Measurements from ENCODE around the gene CSTB.

The CSTB gene

DNA sequence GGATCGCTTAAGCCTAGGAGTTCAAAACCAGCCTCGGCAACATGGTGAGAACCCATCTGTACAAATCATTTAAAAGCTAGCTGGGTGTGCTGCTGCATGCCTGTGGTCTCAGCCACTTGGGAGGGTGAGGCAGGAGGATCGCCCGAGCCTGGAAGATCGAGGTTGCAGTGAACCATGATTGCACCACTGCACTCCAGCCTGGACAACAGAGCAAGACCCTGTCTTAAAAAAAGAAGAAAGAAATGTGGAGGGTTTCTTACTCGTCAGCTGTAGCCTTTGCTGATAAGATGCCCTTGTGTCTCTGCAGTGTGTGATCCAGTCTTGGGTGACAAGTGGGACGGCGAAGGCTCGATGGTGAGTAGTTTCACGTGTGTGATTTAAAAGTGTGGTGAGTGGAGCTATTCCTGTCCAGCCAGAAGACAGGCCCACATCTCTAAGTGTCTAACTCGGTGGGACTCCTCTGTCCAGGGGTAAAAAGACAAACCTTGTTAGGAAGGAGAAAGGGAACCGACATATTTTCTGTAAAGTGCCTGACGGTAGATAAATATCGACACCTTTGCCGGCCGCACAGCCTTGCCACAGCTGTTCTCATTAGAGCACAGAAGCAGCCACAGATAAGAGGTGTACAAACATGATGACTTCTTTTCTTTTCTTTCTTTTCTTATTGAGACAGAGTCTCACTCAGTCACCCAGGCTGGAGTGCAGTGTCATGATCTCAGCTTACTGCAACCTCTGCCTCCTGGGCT lies 30.2 kb downstream of the CSTB start:
- DNase-seq, result no peak

- no peak for DNase-seq
Observed at GRCh38 chr21:43744725-43745124, 31.4 kb downstream of the CSTB start.

GRCh38 chr21:43743947-43744346 lies 32.2 kb downstream of the CSTB start:
- peak; percentile 73 for DNase-seq

- DNase-seq, result no peak
Observed at GRCh38 chr21:43741423-43742096, 34.5 kb downstream of the CSTB start.

DNA sequence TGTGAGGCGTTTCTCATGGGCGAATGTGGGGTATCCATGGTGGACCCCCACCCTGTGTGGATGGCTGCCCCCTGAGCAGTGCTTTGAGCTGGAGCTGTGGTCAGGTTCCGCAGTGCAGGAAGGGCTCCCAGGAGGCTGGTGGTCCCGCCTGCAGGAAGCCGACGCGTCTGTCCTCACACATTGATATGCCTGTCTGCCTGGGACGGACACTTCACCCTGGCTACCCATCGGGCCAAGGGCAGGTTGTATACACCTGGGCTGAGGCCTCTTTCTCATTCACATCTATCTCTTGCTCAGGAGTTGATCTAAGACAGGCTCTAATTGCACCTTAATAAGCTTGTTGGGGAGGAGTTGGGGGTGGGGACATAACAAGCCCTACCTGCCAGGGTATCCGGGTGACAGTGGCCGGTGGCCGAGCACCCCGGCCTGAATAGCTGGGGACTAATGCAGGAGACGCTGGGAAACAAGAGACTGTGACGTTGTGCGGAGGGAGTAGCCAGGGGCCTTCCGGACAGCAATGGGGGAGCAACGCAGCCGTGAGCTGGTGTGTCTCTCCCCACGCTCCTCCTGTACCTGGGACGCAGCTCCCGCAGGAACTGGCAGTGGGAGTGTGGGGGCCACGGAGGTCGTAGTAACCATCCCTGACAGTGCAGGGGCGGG lies 35.5 kb downstream of the CSTB start:
- DNase-seq, result no peak

DNA sequence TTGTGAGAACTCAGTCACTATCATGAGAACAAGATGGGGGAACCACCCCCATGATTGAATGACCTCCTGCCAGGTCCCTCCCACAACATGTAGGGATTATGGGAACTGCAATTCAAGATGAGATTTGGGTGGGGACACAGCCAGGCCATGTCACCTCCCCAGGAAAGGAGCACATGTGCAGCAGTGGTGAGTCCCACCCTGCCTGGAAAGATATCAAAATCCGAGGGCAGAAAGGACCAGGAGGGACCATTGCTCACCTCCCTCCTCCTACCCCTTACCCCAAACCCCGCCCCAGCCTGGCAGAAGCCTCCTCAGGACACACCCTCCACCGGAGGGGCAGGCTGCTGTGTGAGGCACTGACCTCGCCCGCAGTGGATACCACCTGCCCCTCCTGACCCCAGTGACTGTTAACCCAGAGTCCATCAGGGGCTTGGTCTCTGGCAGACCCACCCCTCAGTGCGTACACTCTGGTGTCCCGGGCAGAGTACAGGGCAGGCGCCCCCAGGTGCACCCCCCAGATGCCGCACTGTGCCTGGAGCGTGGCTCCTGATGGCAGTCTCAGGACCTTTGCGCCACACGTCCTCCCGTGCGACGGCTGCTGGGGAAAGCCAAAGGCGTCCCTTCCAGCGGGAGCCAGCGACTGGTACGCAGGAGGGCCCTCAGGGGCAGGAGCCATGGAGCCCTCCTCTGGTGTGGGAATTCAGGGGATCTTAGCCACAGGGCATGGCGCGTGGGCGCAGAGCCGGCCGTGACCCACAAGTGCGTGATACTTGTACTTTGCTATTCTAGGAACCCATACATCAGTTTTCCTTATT lies 36.3 kb downstream of the CSTB start:
- DNase-seq, result peak; percentile 70

- no peak for DNase-seq
Observed at GRCh38 chr21:43737158-43737950, 38.8 kb downstream of the CSTB start.

DNA sequence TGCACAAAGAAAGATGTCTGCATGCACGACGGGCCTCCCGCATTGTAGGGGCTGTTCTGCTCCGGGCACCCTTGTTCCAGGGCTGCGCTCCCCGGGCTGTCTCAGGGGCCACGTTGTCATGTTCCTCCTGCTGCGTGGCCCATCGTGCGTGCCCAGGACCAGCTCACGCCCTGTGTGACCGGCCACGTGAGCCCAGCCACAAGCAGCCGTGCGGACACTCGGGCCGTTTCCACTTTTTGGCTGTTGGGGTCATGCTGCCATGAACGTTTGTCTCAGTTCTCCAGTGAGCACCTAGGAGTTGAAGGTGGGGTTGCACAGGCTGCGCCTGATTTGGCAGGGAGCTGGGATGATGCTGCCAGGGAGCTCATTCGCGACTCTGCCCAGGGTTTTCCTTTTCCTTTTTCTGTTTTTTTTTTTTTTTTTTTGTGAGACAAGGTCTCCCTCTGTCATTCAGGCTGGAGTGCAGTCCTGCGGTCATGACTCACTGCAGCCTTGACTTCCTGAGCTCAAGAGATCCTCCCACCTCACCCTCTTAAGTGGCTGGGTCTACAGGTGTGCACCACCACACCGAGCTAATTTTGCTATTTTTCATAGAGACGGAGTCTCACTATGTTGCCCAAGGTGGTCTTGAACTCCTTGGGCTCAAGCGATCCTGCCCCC lies 39.8 kb downstream of the CSTB start:
- no peak for DNase-seq

- DNase-seq, result no peak
Observed at GRCh38 chr21:43735236-43736091, 40.6 kb downstream of the CSTB start.

- DNase-seq, result no peak
Observed at GRCh38 chr21:43734928-43735229, 41.2 kb downstream of the CSTB start.

DNA sequence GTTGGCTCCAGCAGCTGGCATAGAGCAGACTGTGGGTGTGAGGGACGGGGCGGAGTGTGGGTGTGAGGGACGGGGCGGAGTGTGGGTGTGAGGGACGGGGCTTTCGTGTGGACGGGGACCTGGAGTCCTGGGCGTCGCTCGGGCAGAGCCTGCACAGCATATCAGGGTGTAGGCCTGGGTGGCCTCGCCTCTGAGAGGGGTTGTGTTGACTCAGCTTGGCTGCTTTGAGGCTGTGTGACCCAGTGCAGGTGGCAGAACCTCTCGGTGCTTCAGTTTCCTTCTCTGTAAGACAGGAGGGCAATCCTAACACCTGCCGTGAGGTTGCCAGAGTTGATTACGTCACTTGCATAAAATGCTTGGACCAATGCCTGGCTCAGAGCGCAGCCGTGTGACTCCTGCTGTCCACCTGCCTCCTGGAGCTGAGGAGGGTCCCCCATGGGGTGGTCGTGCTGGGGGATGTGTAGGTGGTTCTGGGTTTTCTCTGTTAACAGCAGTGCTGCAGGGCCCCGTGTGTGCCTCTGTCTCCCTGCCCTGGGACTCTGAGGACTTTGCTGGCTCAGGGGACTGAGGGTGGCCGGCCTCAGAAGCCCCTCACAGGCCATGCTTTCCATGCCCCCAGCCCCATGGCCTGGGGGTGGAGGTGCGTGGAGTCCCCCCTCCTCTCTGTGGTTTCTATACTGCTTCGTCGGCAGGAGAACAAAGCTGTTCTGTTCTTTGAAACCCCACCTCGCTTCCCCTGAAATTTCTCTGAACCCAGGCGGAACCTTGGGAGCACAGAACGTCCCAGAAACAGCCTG lies 41.8 kb downstream of the CSTB start:
- peak; percentile 80 for DNase-seq

DNA sequence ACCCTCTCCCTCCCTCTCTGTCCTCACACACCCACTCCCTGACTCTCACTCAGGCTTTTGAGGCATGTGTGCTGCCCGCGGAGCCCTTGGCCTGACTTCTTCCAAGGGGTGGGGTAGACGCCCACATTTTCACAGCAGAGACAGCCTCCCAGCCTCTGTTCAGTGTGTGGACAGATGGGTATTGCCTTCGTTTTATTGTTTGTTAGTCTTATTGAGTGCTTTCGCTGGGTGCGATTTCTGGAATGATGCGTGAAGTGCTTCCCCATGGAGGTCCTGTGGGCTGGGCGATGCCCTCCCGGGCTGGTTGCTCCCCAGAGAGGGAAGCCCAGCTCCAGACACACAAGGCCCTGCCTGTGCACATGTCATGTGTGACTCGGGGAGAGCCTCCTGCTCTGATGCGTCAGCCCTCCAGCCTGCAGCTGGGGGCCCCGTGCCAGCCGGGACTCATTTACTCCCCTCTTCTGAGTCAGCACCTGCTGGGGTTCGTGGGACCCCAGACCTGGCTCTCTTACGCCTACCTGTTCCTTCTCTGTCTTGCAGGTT lies 42.5 kb downstream of the CSTB start:
- peak; percentile 39 for DNase-seq

GRCh38 chr21:43733060-43733459 lies 43.0 kb downstream of the CSTB start:
- DNase-seq, result no peak

- DNase-seq, result no peak
Observed at GRCh38 chr21:43731891-43732711, 44.0 kb downstream of the CSTB start.

- no peak for DNase-seq
Observed at GRCh38 chr21:43731476-43731875, 44.6 kb downstream of the CSTB start.

DNA sequence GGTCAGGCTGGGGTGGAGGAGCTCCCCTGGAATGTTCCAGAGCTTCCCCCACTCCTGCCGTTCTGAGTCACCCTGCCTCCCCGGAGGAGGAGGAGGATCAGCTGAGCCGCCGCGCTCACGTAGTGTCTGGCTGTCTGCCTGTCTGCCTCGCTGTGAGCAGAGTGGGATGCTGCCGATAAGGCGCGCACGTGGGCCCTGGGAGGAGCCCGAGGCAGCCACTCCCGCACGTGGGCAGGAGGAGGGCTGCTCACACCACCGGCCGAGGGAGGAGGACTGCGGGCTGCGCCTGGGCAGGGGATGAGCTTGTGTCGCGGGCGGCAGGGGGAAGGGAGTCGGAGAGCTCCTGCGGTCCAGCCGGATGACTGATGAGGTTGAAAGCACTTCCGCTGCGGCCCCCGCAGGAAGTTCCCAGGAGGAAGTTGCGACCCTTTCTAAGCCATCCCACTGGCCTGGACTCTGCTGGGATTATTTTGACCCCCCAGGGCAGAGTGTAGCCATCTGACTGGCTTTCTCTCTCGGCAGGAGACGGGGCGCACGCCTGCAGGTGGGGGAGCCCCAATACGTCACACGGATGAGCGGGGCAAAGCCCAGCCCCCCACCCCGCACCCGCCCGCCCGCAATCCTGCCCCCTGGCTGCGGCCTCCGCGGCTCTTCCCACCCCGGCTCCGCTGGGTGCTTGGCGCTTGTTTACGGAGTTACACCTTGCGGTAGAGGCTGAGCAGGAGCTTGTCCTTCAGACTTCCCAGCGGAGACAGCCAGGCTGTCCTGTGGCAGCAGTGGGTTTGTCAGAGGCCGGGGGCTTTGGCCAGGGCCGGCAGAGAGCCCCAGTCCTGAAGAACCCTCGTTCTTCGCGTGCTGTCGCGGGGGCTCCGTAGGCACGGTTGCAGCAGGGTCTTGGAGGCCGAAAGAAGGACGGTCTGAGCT lies 47.4 kb downstream of the CSTB start:
- DNase-seq, result peak; percentile 98

DNA sequence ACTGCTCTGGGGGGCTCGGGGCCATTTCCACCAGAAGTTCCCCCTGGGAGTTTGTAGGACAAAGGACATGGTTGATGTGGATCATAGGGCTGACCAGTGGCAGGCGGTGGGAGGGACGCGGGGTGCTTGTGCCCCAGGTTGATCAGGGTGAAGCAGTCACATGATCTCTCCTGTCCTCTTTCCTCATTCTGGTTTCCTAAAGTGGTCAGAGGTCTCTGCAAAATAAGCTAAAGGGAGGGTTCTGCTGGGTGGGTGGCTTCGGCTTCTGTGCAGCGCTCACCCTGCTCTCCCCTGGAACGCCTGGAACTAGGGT lies 48.0 kb downstream of the CSTB start:
- no peak for DNase-seq

Data from hematopoietic multipotent progenitor cell treated with erythropoietin and hydrocortisone succinate and interleukin-3 and kit ligand, for 6 days (in vitro differentiated cells).